COR-L47 (cell line): ENCODE measurements around the gene PACRG.

ENCODE experiments used
- DNase-seq: peaks from one replicate; lab custom pipeline; 2025; lab: John Stamatoyannopoulos, UW

Gene PACRG

DNA sequence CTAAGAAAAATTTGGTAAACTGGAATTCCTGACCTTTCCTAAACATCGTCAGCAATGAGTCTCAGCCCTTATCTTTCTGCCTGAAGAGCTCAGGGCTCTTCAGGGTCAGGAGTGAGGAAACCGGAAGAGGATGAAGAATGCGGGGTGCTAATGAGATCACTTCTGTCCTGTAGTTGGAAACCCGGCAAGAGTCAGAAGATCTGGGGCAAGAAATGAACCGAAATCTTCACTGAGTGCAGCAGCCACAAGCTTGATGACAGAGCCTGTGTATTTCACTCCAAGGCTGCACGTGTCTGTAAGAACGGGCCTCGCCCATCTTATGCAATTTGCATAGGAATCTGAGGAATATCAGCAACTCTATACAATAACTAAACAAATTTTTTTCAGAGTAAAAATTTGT, 626.3 kb downstream of the PACRG start:
- DNase-seq: no peak

DNA sequence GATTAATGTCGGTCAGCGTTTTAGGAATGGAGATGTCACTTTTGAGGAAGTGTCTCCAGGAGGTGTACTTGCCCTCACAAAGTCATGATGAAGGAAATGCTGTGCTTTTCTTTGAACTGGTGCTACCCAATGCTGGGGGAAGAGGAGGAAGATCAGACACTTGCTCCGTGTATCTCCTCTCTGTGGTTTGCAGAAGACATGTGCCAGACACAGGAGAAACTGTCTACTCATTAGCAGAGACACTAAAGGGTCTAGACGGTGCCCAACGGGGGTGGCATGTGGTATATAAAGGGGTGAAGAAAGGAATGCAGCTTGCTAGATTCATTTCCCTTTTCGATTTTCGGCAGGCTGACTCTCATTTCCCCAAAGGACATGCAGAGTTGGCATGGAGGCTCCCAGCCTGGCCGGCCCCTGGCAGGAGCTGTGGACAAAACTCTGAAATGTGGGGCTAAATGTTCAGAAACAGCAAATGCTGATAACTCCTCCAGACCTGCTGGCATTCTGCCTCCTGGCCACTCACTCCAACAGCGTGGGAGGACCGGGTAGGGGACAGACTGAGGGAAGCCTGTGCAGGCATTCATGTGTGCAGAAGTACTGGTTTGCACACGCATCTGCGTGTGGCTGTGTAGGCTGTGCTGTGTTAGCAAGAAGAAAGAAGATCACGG, 627.1 kb downstream of the PACRG start:
- DNase-seq: no peak

DNA sequence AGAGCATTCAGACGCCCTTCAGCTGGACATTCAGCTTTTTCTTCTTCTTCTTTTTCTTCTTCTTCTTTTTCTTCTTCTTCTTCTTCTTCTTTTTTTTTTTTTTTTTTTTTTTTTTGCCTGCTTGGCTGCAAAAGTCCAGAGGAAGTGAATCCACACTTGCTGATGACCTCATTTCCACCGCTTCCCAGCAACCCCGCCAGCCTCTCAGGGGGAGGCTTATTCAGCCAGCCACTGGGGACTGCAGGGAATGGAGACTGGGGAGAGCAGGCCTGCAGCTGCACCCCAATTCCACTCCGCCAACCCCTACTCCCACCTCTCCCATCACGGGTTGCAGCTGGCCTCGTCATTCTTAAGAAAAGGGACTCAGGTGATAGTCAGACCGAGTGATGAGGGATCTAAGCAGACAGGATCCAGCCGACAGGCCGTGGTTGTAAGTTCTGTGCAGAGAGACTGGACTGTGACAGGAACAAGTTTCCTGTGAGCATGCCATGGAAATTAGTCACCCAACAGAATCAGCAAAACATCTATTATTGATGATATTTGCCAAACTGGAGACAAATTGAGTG, 627.7 kb downstream of the PACRG start:
- DNase-seq: no peak

DNA sequence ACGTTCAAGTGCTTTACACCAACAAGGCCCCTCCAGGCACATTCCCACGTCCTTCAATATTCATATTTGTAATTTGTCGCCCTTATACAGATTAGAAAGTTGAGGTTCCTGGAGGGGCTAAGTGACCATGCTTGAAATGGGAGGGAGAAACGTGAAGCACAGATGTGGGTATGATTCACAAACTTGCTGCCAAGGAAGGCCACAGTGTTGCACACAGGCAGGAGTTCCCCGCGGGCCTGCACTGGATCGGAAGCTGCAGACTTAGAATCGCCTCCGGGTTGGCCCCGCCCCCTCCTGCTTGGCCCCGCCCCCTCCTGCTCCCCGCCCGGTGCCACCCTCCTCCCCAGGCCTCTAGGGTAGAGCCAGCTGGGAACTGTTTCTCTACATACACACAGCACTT, 628.5 kb downstream of the PACRG start:
- no peak for DNase-seq

DNA sequence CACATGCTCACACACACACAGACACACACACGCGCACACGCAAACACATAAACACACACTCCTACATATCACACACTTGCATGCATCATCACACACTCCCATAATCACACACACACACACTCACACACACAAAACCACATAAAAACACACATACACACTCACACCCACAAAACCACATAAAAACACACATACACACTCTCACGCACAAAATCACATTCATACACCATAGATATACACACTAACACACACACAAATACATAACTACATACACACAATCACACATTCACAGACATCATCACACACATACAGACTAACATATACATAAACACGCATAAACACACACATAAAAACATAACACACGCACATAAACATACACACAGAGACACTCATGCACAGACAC, 629.0 kb downstream of the PACRG start:
- no peak for DNase-seq

DNA sequence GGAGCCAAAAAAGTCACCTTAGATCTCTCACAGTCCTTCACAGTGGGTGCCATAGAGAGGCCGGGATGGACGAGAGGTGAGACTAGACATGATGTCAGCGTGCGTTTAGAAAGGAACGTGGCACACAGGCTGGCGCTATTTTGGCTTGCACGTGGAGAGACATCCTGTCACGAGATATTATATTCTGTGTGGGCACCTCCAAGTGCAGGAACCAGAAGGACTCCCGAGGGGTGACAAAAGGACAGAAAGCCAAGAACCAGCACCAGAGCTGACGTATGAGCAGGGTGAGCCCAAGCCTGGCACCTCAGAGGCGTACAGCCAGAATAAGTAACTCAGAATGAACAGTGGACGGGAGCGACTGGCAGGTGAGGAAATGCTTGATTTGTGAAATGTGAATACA, 636.9 kb downstream of the PACRG start:
- DNase-seq: no peak
